Endothelial cell of umbilical vein (primary cell): Measurements from ENCODE around the gene INS. TPM values are rescaled to one million over a fixed set of nuclear protein-coding genes. Genes with fewer than 3 reads are reported as not detected.

Source experiments
- BruUV-seq: library from RNA; stranded (reverse); fragments of 400-500 nt; replicated peaks from 2 replicates; lab custom pipeline; 2021; lab: Mats Ljungman, UMichigan
- CTCF ChIA-PET: fragments of 300-600, 350-600 bp; sonication (Branson Sonifier 250); formaldehyde crosslinking; loops from one replicate; lab custom pipeline; 2021; ENCODE audit warnings: antibody characterized with exemption, inconsistent platforms; lab: Charles Lee
- POLR2A ChIA-PET: fragments of 300-600, 350-600 bp; sonication (Branson Sonifier 250); formaldehyde crosslinking; loops from one replicate; lab custom pipeline; 2021; ENCODE audit warnings: antibody characterized with exemption, inconsistent platforms; lab: Charles Lee
- DNase-seq: peaks from one replicate; pipeline ENCODE4 v3.0.0-alpha.2; 2011; ENCODE audit warnings: low read depth, low spot score
- FAIRE-seq: peaks from 2 replicates; lab custom pipeline; 2011; peaks lifted over from hg19 to GRCh38; lab: Jason Lieb, UNC
- H2AFZ ChIP-seq: 2 replicates; pipeline ENCODE4 v1.6.0; 2012; ENCODE audit warnings: low read depth, low read length, control low read depth, inconsistent platforms
- H3K27ac ChIP-seq: 2 replicates; pipeline ENCODE4 v1.5.1; 2011; ENCODE audit warnings: low read depth, mild to moderate bottlenecking, control low read depth, low read length, moderate library complexity; ENCODE audit not compliant: insufficient read depth
- H3K27me3 ChIP-seq, 2 experiments: 2 replicates each; pipeline versions ENCODE4 v1.6.0 to v1.6.1; 2011; ENCODE audit warnings: low read length in 2 of 2, mixed read lengths in 1 of 2; ENCODE audit not compliant: control insufficient read depth in 2 of 2, insufficient read depth in 2 of 2
- H3K36me3 ChIP-seq, 2 experiments: 2 replicates in 1 of 2; 3 replicates in 1 of 2; pipeline ENCODE4 v1.5.1; 2011; ENCODE audit warnings: low read length in 2 of 2, mild to moderate bottlenecking in 1 of 2, moderate library complexity in 1 of 2; ENCODE audit not compliant: control insufficient read depth in 2 of 2, insufficient read depth in 2 of 2; ENCODE audit errors: extremely low read depth in 1 of 2
- H3K4me1 ChIP-seq: 3 replicates; pipeline ENCODE4 v1.5.1; 2011; ENCODE audit warnings: mild to moderate bottlenecking, low read length; ENCODE audit not compliant: control insufficient read depth, insufficient read depth; ENCODE audit errors: extremely low read depth
- H3K4me2 ChIP-seq: 2 replicates; pipeline ENCODE4 v1.6.1; 2011; ENCODE audit warnings: low read length, control low read depth, mixed read lengths; ENCODE audit not compliant: insufficient read depth
- H3K4me3 ChIP-seq, 3 experiments: fragments of 200-600 bp in 1 of 3; sonication (generic), shearing (Covaris generic) in 1 of 3; replicated peaks in 1 of 3; 2 replicates each; pipeline ENCODE4 v1.5.1; 2011 to 2016; ENCODE audit warnings: control low read depth in 3 of 3, low read length in 3 of 3, mild to moderate bottlenecking in 2 of 3, inconsistent platforms in 1 of 3, low read depth in 1 of 3, moderate library complexity in 1 of 3; ENCODE audit not compliant: insufficient read depth in 1 of 3
- H3K79me2 ChIP-seq: 2 replicates; pipeline ENCODE4 v1.6.0; 2012; ENCODE audit warnings: low read length, inconsistent platforms; ENCODE audit not compliant: control insufficient read depth, insufficient read depth
- H3K9ac ChIP-seq: replicated peaks from 2 replicates; pipeline ENCODE3; 2011; ENCODE audit warnings: low read length, control low read depth; ENCODE audit not compliant: insufficient read depth; ENCODE audit errors: extremely low read depth
- H3K9me1 ChIP-seq: replicated peaks from 3 replicates; pipeline ENCODE4 v1.6.0; 2011; ENCODE audit warnings: mild to moderate bottlenecking, low read length; ENCODE audit not compliant: control insufficient read depth, insufficient read depth; ENCODE audit errors: extremely low read depth
- H3K9me3 ChIP-seq: replicated peaks from 2 replicates; pipeline ENCODE4 v1.5.1; 2012; ENCODE audit warnings: low read length, inconsistent platforms; ENCODE audit not compliant: control insufficient read depth, insufficient read depth
- H4K20me1 ChIP-seq: replicated peaks from 2 replicates; pipeline ENCODE3; 2011; ENCODE audit warnings: mild to moderate bottlenecking, low read length; ENCODE audit not compliant: control insufficient read depth, insufficient read depth; ENCODE audit errors: extremely low read depth
- EZH2 ChIP-seq: IDR thresholded peaks from 2 replicates; pipeline ENCODE4 v1.6.1; 2012; ENCODE audit warnings: borderline replicate concordance, low read depth, mild to moderate bottlenecking, moderate library complexity, low read length, inconsistent platforms; ENCODE audit not compliant: severe bottlenecking
- FOS ChIP-seq: IDR thresholded peaks from 2 replicates; pipeline ENCODE4 v1.6.1; 2011; ENCODE audit warnings: mild to moderate bottlenecking, low read length, moderate library complexity, borderline replicate concordance; ENCODE audit not compliant: insufficient read depth
- GATA2 ChIP-seq: IDR thresholded peaks from 2 replicates; pipeline ENCODE4 v1.7.0; 2011; ENCODE audit warnings: low read depth, mild to moderate bottlenecking, moderate library complexity, mixed read lengths, low read length; ENCODE audit not compliant: insufficient read length, insufficient read depth
- JUN ChIP-seq: IDR thresholded peaks from 2 replicates; pipeline ENCODE4 v1.6.1; 2011; ENCODE audit warnings: borderline replicate concordance, low read depth; ENCODE audit not compliant: insufficient read length, insufficient read depth
- MYC ChIP-seq: IDR thresholded peaks from one replicate; pipeline ENCODE4 v1.6.1; 2011; ENCODE audit warnings: mild to moderate bottlenecking, low read depth, low read length
- POLR2A ChIP-seq: IDR thresholded peaks from 2 replicates; pipeline ENCODE4 v1.6.1; 2012; ENCODE audit warnings: low read depth, mild to moderate bottlenecking, control low read depth, low read length
- POLR2AphosphoS5 ChIP-seq: IDR thresholded peaks from 2 replicates; pipeline ENCODE4 v1.6.1; 2012; ENCODE audit warnings: low read depth, mild to moderate bottlenecking, control low read depth, low read length, moderate library complexity; ENCODE audit not compliant: insufficient read depth
- dilution Hi-C: fragments of 300-500 bp; cut with MboI; formaldehyde crosslinking; loops from one replicate; pipeline ENCODE4 v1.15.0; 2019; ENCODE audit warnings: low sequenced_read_pairs; ENCODE audit not compliant: extremely low pct_ligation_motif_present
- intact Hi-C: fragments of 100-400 bp; cut with micrococcal nuclease; formaldehyde crosslinking; loops from one replicate; pipeline ENCODE4 v1.10.0; 2022
- polyA plus RNA-seq, 4 experiments: library from polyadenylated mRNA; depleted of rRNA in 3 of 4; stranded (reverse) in 3 of 4; unstranded in 1 of 4; fragments of >200 nt; gene quantifications; 2 replicates each; pipeline versions ENCODE4 v1.2.1 to v1.2.3, GENCODE V29; 2011 to 2012; ENCODE audit warnings: missing spikeins in 1 of 4
- total RNA-seq: library from RNA; stranded (reverse); gene quantifications from 2 replicates; pipeline ENCODE4 v1.2.3, GENCODE V29; 2021
- TF ChIP-seq, protein P1 (sequence below): IDR thresholded peaks from 2 replicates; pipeline ENCODE4 v1.6.1; 2011; ENCODE audit not compliant: insufficient read depth, insufficient read length
- TF ChIP-seq, protein P2 (sequence below), 2 donors: IDR thresholded peaks; 1 replicate in 1 of 2; 2 replicates in 1 of 2; pipeline ENCODE4 v1.5.1; 2011; ENCODE audit warnings: low read length in 2 of 2, mild to moderate bottlenecking in 2 of 2, moderate library complexity in 2 of 2, control low read depth in 1 of 2, inconsistent platforms in 1 of 2, low read depth in 1 of 2; ENCODE audit not compliant: insufficient read depth in 1 of 2; ENCODE audit errors: extremely low read depth in 1 of 2

Gene INS
- total and polyA plus RNA-seq, 2 donors (not counting 3 experiments of a cell fraction or from before 2014, with no cell fraction given), result not detected

DNA sequence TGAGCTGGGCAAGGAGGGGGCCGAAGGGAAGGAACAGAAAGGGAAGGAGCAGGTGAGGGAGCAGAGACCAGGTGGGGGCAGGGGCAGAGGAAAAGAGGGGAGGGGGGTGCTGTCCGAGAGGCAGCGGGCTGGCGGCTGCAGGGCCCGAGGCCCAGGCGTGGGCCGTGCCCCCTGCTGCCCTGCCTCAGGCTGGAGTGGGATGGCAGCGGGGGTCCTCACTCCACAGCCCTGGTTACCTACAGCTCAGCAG lies 24.1 kb downstream of the INS start:
- peak overlapping the region in 1 of 3 experiments; percentile 10 for H3K4me3 ChIP-seq
- H3K27me3 ChIP-seq, result peaks cover 12 to 33% of the 10 kb centered on the region in 2 experiments
- H4K20me1 ChIP-seq, result no peaks in the 10 kb centered on the region
- DNase-seq (no peak), FAIRE-seq (no peak)
- no peaks in the 10 kb centered on the region for H3K9me1 ChIP-seq
- peaks cover 3% of the 10 kb centered on the region for H3K4me1 ChIP-seq
- H2AFZ ChIP-seq, result no peak overlapping the region
- ChIA-PET CTCF (interaction anchor here (0.6 to 2.3 kb wide), 7 partner anchors 12 to 484 kb away, joined by 3 to 13 read pairs (median 4); no protein-coding TSS in a partner anchor), POLR2A (interaction anchor here (0.9 kb wide), 1 partner anchor 28 kb away, joined by 3 read pairs; no protein-coding TSS in a partner anchor)
- H3K9ac ChIP-seq, result no peak overlapping the region
- H3K79me2 ChIP-seq, result no peaks in the 10 kb centered on the region
- H3K27ac ChIP-seq, result no peak overlapping the region
- intact Hi-C loops (loop anchor here (1.0 kb wide), 2 partner anchors 28 to 37 kb away; no protein-coding TSS in a partner anchor), dilution Hi-C loops (no loop called here)
- no peaks in the 10 kb centered on the region for H3K36me3 ChIP-seq
- H3K9me3 ChIP-seq, result no peaks in the 10 kb centered on the region
- H3K4me2 ChIP-seq, result no peak overlapping the region
- no TSS peak for BruUV-seq
- TF ChIP-seq MYC (no peak), GATA2 (no peak), POLR2A (no peak), EZH2 (no peak), FOS (no peak), POLR2AphosphoS5 (no peak), JUN (no peak)
- TF ChIP-seq, protein P1, sequence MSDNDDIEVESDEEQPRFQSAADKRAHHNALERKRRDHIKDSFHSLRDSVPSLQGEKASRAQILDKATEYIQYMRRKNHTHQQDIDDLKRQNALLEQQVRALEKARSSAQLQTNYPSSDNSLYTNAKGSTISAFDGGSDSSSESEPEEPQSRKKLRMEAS, result no peak
- TF ChIP-seq, protein P2, sequence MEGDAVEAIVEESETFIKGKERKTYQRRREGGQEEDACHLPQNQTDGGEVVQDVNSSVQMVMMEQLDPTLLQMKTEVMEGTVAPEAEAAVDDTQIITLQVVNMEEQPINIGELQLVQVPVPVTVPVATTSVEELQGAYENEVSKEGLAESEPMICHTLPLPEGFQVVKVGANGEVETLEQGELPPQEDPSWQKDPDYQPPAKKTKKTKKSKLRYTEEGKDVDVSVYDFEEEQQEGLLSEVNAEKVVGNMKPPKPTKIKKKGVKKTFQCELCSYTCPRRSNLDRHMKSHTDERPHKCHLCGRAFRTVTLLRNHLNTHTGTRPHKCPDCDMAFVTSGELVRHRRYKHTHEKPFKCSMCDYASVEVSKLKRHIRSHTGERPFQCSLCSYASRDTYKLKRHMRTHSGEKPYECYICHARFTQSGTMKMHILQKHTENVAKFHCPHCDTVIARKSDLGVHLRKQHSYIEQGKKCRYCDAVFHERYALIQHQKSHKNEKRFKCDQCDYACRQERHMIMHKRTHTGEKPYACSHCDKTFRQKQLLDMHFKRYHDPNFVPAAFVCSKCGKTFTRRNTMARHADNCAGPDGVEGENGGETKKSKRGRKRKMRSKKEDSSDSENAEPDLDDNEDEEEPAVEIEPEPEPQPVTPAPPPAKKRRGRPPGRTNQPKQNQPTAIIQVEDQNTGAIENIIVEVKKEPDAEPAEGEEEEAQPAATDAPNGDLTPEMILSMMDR (IDR thresholded peaks at IDR 0.05; ENCODE audit: extremely low read depth in 1 of 2, insufficient read depth in 1 of 2, low read depth in 1 of 2, low read length in 2 of 2), result no peak
